GM18861 (cell line): ENCODE measurements around the gene B4GALT5.
"Not testable (repeated sequence)": the region's sequence is repeated elsewhere in the genome, so short reads cannot be mapped to it uniquely, and the experiment has no call there.

ENCODE experiments used
- ATAC-seq: cut with Tn5 transposase; IDR thresholded peaks from one replicate; pipeline ENCODE4 v1.9.1; 2021; ENCODE audit not compliant: unreplicated experiment

B4GALT5 gene

DNA sequence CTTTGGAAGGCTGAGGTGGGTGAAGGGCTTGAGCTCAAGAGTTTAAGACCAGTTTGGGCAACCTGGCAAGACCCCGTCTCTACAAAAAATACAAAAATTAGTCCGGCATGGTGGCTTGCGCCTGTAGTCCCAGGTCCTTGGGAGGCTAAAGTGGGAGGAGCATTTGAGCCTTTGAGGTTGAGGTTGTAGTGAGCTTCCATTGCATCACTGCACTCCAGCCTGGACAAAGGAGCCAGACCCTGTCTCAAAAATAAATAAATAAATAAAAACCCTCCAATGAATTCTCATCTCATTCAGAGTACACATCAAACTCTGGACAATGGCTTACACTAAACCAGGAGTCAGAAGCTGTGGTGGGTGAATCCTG lies 31.8 kb downstream of the B4GALT5 start:
- no peak for ATAC-seq

GRCh38 chr20:49680484-49680883 lies 33.2 kb downstream of the B4GALT5 start:
- no peak for ATAC-seq

GRCh38 chr20:49679634-49680033 lies 34.0 kb downstream of the B4GALT5 start:
- no peak for ATAC-seq

- ATAC-seq, result no peak
Observed at GRCh38 chr20:49677777-49678758, 35.6 kb downstream of the B4GALT5 start.

DNA sequence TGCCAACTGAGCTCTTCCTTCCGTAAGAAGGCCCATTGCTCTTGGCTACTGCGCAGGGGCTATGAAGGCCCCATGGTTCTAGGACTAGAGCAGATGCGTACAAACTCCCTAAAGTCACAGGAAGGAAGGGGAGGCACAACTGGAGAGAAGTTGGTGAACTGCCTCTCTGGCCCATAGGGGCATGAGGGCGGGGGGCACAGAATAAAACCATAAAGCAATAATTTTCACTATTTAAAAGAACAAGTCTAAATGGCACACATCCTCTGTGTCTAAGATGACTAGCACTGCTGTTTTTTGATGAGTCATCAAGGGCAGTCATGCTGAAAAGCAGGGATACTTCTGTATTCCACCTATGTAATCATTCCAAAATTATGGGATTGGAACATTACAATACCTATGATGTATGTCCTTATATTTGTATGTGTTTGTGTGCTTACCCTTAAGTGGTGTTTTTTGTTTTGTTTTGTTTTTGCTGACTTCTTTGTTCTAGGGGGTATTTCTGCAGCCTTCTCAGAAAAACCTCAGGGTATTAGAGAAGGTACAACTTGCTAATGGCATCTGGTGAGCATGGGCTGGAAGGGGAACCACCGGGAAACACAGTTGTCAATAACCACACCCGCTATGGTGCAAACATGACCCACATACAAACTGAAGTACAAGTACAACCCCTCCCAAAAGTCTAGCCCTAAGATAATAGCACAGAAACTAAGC lies 36.9 kb downstream of the B4GALT5 start:
- no peak for ATAC-seq

- ATAC-seq, result peak; percentile 44
Observed at GRCh38 chr20:49675368-49676151, 38.1 kb downstream of the B4GALT5 start.

- ATAC-seq, result no peak
Observed at GRCh38 chr20:49674383-49675352, 39.0 kb downstream of the B4GALT5 start.

DNA sequence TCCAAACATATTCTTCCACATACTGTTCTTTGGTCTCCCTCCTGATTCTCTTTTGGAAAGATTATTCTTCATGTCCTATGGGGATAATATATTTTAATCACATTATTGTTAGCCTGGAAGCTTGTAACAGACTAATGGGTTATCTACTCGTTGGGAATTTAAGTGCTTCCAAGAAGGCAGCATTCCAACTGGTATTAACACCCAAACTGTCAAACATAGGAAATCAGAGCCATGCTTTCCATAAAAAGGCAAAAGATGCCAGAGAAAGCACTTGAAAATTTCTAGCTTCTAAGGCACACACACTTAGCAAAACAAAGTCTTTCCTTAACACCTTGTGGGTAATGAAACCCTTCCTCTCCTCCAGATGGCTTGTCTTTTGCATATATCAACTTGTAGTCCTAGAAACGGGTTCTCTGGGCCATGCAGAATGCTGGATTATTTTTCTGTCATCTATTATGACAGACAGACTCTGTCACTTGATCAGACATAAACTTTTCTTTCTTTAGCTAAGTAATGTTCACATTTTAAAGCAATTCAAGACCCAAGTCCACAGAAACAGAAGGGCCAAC lies 41.5 kb downstream of the B4GALT5 start:
- ATAC-seq, result no peak

GRCh38 chr20:49671433-49671832 lies 42.2 kb downstream of the B4GALT5 start:
- no peak for ATAC-seq

- peak; percentile 55 for ATAC-seq
Observed at GRCh38 chr20:49669601-49670189, 44.0 kb downstream of the B4GALT5 start.

- ATAC-seq, result not testable (repeated sequence)
Observed at GRCh38 chr20:49668878-49669195, 44.8 kb downstream of the B4GALT5 start.

DNA sequence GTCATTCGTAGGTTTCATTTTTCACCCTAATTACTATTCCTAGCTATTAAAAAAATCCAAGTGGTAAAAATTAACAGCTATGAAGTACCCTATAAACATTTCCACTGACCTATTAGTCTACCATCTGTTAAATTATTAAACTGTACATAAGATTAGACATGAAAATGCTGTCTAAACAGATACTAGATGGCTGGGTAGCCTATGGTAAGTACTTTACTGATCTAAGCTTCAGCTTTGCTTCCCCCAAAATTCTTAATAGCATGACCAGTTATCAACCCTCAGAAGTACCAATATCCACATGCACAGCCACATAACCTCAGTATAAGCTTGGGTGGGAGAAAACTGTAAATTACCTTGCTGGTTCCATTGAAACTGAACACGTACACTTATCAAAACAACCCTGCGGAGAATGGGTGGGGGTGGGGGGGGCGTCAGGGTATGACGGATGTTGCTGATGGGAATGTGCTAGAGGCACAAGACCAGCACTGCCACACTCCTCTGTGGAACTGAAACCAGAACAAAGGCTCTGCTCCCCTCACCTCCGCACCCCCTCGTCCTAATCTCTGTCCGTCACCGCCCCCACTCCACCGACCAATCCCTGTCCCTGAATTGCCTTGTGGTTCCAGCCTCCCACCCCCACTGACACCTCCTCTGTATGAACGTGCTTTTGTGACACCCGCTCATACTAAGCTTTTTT lies 45.3 kb downstream of the B4GALT5 start:
- peak; percentile 42 for ATAC-seq

GRCh38 chr20:49666911-49667310 lies 46.8 kb downstream of the B4GALT5 start:
- ATAC-seq, result no peak

- ATAC-seq, result no peak
Observed at GRCh38 chr20:49665796-49666195, 47.9 kb downstream of the B4GALT5 start.

DNA sequence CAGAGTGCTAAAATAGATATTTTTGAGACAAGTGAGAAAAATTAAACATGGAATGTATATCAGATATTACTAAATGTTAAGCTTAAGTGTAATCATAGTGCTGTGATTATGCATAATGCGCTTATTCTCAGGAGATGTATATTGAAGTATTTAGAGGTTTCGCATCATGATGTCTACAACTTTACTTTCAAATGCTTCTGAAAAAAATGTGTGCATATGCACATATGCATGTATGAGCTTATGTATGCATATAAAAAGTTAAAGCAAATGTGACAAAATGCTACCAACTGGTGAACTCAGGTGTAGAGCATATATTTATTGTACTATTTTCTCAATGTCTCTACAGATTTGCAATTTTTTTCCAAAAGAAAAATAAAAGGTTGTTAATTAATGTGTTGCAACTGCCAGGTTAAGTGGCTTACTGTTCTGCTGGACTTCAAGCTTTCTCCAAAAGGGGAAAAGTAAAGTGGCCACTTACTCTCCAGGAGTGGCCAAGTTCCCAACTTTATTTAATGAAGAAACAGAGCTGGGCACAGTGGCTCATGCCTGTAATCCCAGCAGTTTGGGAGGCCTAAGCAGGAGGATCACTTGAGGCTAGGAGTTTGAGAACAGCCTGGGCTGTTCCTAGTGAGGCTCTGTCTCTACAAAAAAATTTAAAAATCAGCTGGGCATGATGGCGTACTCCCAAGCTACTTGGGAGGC lies 48.9 kb downstream of the B4GALT5 start:
- ATAC-seq, result no peak

GRCh38 chr20:49663112-49663511 lies 50.6 kb downstream of the B4GALT5 start:
- no peak for ATAC-seq

DNA sequence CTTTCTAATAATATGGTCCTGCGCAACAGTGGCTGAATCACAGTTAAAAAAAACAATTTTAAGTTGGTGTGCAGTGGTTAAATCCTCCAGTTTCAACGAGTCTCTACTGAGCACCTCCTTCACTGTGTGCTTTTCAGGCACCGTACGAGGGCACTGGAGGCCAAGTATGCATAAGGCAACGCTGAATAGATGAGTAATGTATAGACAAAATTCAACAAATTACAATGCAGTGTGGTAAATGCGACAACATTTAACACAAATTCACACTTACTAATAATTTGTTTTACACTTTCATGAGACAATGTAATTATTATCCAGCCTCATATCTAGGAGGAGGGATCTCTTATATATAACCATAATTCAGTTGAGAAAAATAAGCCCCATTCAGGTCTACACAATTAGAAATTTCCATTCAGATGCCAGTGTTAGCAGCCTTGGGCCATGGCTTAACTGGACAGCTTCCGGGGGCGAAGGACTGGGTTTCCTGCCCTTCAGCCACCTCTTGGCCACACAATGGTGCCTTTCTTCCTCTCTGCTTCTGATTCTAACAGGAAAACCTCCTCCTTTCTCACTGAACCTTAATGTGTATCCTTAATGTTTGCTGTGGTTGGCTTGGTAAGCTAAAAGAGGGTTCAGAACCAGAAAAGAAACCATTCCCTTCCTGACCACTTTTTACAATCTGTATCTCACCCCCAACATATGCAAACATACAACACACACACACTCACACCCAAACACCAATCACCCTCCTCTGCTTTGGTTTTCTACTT lies 51.9 kb downstream of the B4GALT5 start:
- ATAC-seq, result no peak

DNA sequence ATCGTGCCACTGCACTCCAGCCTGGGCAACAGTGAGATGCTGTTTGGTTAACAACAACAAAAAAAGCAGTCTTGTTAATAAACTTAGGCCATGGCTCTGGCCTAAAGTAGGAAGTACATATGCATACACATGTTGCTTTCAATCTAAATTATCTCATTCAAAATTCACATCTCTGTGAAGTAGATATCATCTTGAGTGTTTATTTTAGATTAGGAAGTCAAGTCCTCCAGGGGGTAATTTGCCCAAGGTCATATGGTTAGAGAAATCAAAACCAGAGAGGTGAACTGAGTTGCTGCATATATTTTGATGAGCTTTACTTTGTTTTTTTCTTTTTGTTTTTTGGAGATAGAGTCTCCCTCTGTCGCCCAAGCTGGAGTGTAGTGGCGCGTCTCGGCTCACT lies 52.8 kb downstream of the B4GALT5 start:
- ATAC-seq, result no peak
